A549 (cell line): Measurements from ENCODE around the gene STS.

Experiments used
- ESRRA ChIP-seq: fragments of 150-350 bp; IDR thresholded peaks from 2 replicates; pipeline ENCODE4 v1.6.1; 2014; ENCODE audit warnings: mild to moderate bottlenecking, low read length, borderline replicate concordance
- JUNB ChIP-seq: fragments of >200 bp; sonication (Bioruptor Twin); formaldehyde crosslinking; IDR thresholded peaks from 2 replicates; pipeline ENCODE4 v1.6.1; 2016
- MAFK ChIP-seq: fragments of 450-650 bp; IDR thresholded peaks from 2 replicates; pipeline ENCODE4 v1.6.1; 2014; ENCODE audit not compliant: partially characterized antibody
- POLR2A ChIP-seq: IDR thresholded peaks from 2 replicates; pipeline ENCODE4 v1.6.1; 2012; ENCODE audit warnings: mild to moderate bottlenecking, low read length
- ZFP36 ChIP-seq: fragments of 450-650 bp; IDR thresholded peaks from 2 replicates; pipeline ENCODE4 v1.6.1; 2014; ENCODE audit warnings: borderline replicate concordance; ENCODE audit not compliant: partially characterized antibody
- TF ChIP-seq, protein P1 (sequence below): IDR thresholded peaks from 2 replicates; pipeline ENCODE4 v1.6.1; 2012
- TF ChIP-seq, protein P2 (sequence below): fragments of >200 bp; sonication (Bioruptor Twin); formaldehyde crosslinking; IDR thresholded peaks from 3 replicates; pipeline ENCODE4 v1.5.1; 2016

- no peak for TF ChIP-seq JUNB
- no peak for TF ChIP-seq POLR2A
- TF ChIP-seq ESRRA, result no peak
- TF ChIP-seq, protein P1, sequence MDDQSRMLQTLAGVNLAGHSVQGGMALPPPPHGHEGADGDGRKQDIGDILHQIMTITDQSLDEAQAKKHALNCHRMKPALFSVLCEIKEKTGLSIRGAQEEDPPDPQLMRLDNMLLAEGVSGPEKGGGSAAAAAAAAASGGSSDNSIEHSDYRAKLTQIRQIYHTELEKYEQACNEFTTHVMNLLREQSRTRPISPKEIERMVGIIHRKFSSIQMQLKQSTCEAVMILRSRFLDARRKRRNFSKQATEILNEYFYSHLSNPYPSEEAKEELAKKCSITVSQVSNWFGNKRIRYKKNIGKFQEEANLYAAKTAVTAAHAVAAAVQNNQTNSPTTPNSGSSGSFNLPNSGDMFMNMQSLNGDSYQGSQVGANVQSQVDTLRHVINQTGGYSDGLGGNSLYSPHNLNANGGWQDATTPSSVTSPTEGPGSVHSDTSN, result no peak
- TF ChIP-seq, protein P2, sequence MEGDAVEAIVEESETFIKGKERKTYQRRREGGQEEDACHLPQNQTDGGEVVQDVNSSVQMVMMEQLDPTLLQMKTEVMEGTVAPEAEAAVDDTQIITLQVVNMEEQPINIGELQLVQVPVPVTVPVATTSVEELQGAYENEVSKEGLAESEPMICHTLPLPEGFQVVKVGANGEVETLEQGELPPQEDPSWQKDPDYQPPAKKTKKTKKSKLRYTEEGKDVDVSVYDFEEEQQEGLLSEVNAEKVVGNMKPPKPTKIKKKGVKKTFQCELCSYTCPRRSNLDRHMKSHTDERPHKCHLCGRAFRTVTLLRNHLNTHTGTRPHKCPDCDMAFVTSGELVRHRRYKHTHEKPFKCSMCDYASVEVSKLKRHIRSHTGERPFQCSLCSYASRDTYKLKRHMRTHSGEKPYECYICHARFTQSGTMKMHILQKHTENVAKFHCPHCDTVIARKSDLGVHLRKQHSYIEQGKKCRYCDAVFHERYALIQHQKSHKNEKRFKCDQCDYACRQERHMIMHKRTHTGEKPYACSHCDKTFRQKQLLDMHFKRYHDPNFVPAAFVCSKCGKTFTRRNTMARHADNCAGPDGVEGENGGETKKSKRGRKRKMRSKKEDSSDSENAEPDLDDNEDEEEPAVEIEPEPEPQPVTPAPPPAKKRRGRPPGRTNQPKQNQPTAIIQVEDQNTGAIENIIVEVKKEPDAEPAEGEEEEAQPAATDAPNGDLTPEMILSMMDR, result no peak
- no peak for TF ChIP-seq MAFK
- TF ChIP-seq ZFP36, result no peak
These were observed 16.7 kb downstream of the STS start for GRCh38 chrX:7164174-7164573.
